Stomach (tissue), 4 donors: ENCODE measurements around the gene VWC2L.

Experiments used
- CTCF ChIP-seq, 7 experiments: fragments of 450-650 bp in 4 of 7; fragments of 200-600 bp in 3 of 7; sonication (generic) in 3 of 7; IDR thresholded peaks; one replicate each; pipeline ENCODE4 v1.5.1; 2016 to 2019; ENCODE audit warnings: antibody characterized with exemption in 7 of 7, control low read depth in 2 of 7, mild to moderate bottlenecking in 1 of 7
- EP300 ChIP-seq: sonication (generic); formaldehyde crosslinking; IDR thresholded peaks from one replicate; pipeline ENCODE4 v1.6.1; 2017; ENCODE audit warnings: antibody characterized with exemption
- POLR2A ChIP-seq, 4 donors: fragments of 450-650 bp; IDR thresholded peaks; one replicate each; pipeline ENCODE4 v1.6.1; 2016; ENCODE audit warnings: antibody characterized with exemption in 4 of 4, control low read depth in 2 of 4, mild to moderate bottlenecking in 1 of 4, moderate library complexity in 1 of 4

- TF ChIP-seq CTCF (IDR thresholded peaks at IDR 0.05) (no peak), POLR2A (IDR thresholded peaks at IDR 0.05) (no peak), EP300 (no peak)
These were observed 92.7 kb downstream of the VWC2L start for GRCh38 chr2:214503568-214503967.
